Left ventricle myocardium superior (tissue), 1 donor: ENCODE results near the gene SMARCC2. TPM values are rescaled to one million over a fixed set of nuclear protein-coding genes. Genes with fewer than 3 reads are reported as not detected.
A peak's percentile ranks its signal among the peaks of the same experiment; 100 is the strongest.

Experiments
- ATAC-seq: fragments of 200-7000 bp; cut with Tn5 transposase; one replicate; pipeline ENCODE4 v1.9.1; 2020; ENCODE audit warnings: mild to moderate bottlenecking, moderate library complexity
- DNase-seq: peaks from one replicate; pipeline ENCODE4 v3.0.0-alpha.2; 2020
- intact Hi-C: fragments of 100-400 bp; cut with micrococcal nuclease; formaldehyde crosslinking; loops from one replicate; pipeline ENCODE4 v1.11.0; 2022
- total RNA-seq: library from RNA; stranded (reverse); fragmentation: NEBNext Ultra II Directional; extraction: Animal tissue kit (Norgen Biotek cat#: 25700); gene quantifications from one replicate; pipeline ENCODE4 v1.2.1, GENCODE V29; 2021
- donor health status: DM: no; HTN: yes; CAD: no; lungs with severe emphysema.

The SMARCC2 gene
- total RNA-seq, 1 donor from 2014 or later: 81.4 TPM

DNA sequence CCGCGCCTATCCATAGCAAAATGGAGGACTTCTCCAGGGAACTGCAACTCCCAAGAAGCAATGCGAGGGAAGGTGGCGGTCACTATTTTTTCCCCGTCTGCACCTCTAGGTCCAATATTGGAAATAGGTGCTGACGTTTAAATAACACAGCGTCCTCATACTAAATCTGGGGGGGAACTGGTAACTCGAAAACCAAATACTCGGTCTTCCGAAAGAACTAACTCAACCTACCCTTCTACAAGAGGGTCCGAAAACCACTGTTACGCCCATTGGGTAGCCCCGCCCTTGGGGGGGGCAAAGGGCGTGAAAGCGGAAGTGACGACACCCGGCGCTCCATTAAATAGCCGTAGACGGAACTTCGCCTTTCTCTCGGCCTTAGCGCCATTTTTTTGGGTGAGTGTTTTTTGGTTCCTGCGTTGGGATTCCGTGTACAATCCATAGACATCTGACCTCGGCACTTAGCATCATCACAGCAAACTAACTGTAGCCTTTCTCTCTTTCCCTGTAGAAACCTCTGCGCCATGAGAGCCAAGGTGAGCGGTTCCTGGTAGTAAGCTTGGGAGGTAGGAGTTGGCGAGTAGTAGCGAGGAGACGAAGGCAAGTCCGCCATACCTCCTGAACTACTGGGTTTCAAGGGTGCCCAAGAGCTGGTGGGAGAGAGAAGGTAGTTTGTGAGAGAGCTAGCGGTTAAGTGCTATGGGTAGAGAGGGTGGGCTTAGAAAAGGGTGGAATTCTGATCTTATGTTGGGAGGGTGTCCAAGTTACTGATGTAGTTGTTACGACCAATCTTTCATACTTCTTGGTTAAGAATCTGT, 72.8 kb downstream of the SMARCC2 start, which contains the start of gene RPL41:
Gene RPL41 (plus strand): TSS at position 367 of the 815 bp plus-strand sequence.
- ATAC-seq: peak; percentile 78
- peak; percentile 96 for DNase-seq
- intact Hi-C loops: no loop called here

DNA sequence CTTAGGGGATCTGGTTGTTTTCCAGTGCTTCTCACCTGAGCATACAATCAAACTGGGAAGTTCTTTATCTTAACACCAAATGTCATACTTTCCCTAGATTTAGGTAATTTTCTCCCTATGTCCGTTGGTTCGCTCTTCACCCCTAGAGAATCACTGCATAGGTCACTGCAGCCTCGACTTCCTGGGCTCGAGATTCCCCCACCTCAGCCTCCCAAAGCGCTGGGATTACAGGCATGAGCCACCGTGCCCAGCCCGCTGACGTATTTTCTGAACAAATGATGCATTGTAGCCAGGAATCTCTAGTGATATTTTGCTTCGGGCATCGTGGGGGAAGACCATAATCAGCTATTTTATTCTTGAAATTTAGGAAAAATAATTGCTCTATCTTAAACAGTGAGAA, 74.0 kb downstream of the SMARCC2 start:
- intact Hi-C loops: no loop called here
- peak; percentile 38 for DNase-seq

DNA sequence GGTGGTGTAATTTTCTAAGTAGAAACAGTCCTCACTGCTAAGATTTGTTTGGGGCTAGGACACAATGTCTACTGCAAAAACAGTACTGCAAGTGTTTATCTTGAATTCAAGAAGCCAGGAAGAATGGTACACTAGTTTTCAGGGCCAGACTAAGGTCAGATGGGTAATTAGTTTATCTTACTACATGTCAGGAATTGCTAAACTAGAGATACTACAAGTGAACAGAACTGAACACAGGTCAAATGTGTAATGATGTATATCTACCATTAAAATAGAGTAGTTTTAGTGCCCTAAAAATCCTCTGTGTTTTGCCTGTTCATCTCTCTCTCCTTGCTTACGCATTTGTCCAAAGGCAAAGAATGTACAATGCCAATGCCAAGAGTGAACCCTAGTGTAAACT, 75.2 kb downstream of the SMARCC2 start:
- intact Hi-C loops: no loop called here
- ATAC-seq (no peak), DNase-seq (no peak)

More for the DNA sequence above, 74.0 kb downstream of the SMARCC2 start:
- no peak for ATAC-seq

Other genes starting within 250 kb of the SMARCC2 start
- 0.57 TPM for gene PMEL, start 223.4 kb downstream of the SMARCC2 start, total RNA-seq
- gene CDK2, start 222.7 kb downstream of the SMARCC2 start, total RNA-seq: 8.4 TPM
- gene RAB5B, start 215.4 kb downstream of the SMARCC2 start, total RNA-seq: 128 TPM
- gene SUOX, start 192.2 kb downstream of the SMARCC2 start, total RNA-seq: 27.9 TPM
- 7.5 TPM for gene IKZF4, start 168.4 kb downstream of the SMARCC2 start, total RNA-seq
- 41.0 TPM for gene RPS26, start 147.6 kb downstream of the SMARCC2 start, total RNA-seq
- gene ERBB3, start 109.3 kb downstream of the SMARCC2 start, total RNA-seq: 2.9 TPM
- gene PA2G4, start 84.9 kb downstream of the SMARCC2 start, total RNA-seq: 77.1 TPM
- gene RPL41, start 72.8 kb downstream of the SMARCC2 start, total RNA-seq: 1,980 TPM
- gene ZC3H10, start 71.2 kb downstream of the SMARCC2 start, total RNA-seq: 5.5 TPM
- gene ESYT1, start 61.2 kb downstream of the SMARCC2 start, total RNA-seq: 28.0 TPM
- 41.4 TPM for gene MYL6B, start 36.9 kb downstream of the SMARCC2 start, total RNA-seq
- 546 TPM for gene MYL6, start 31.1 kb downstream of the SMARCC2 start, total RNA-seq
- gene RNF41, start 32.4 kb upstream of the SMARCC2 start, total RNA-seq: 55.3 TPM
- gene NABP2, start 34.9 kb upstream of the SMARCC2 start, total RNA-seq: 19.6 TPM
- gene SLC39A5, start 40.6 kb upstream of the SMARCC2 start, total RNA-seq: not detected
- 28.5 TPM for gene ANKRD52, start 68.9 kb upstream of the SMARCC2 start, total RNA-seq
- gene COQ10A, start 77.5 kb upstream of the SMARCC2 start, total RNA-seq: 162 TPM
- gene CS, start 110.8 kb upstream of the SMARCC2 start, total RNA-seq: 865 TPM
- 32.3 TPM for gene CNPY2, start 126.5 kb upstream of the SMARCC2 start, total RNA-seq
- gene PAN2, start 144.5 kb upstream of the SMARCC2 start, total RNA-seq: 52.2 TPM
- gene IL23A, start 149.4 kb upstream of the SMARCC2 start, total RNA-seq: not detected
- gene STAT2, start 170.6 kb upstream of the SMARCC2 start, total RNA-seq: 36.6 TPM
- gene APOF, start 173.4 kb upstream of the SMARCC2 start, total RNA-seq: not detected